HG03469 (cell line): ENCODE results near the gene NTN5.
"Not testable (repeated sequence)": the region's sequence is repeated elsewhere in the genome, so short reads cannot be mapped to it uniquely, and the experiment has no call there.

ENCODE experiments used
- ATAC-seq: cut with Tn5 transposase; IDR thresholded peaks from one replicate; pipeline ENCODE4 v1.9.1; 2021; ENCODE audit warnings: mild to moderate bottlenecking, moderate library complexity, moderate number of reproducible peaks; ENCODE audit not compliant: unreplicated experiment

Gene NTN5

GRCh38 chr19:48696353-48697010 lies 23.7 kb upstream of the NTN5 start:
- no peak for ATAC-seq

- no peak for ATAC-seq
These were observed 23.0 kb upstream of the NTN5 start, which contains the start of gene FUT2 for GRCh38 chr19:48695743-48696352. TSS of gene FUT2 (plus strand) at chr19:48695971. CDS start at chr19:48702957, 6,986 bp downstream.

- not testable (repeated sequence) for ATAC-seq
These were observed 20.8 kb upstream of the NTN5 start for GRCh38 chr19:48693629-48694028.

GRCh38 chr19:48689449-48689848 lies 16.6 kb upstream of the NTN5 start:
- ATAC-seq, result no peak

- ATAC-seq, result no peak
These were observed 15.0 kb upstream of the NTN5 start for GRCh38 chr19:48687776-48688175.

GRCh38 chr19:48686637-48687036 lies 13.8 kb upstream of the NTN5 start:
- not testable (repeated sequence) for ATAC-seq

- no peak for ATAC-seq
These were observed 13.3 kb upstream of the NTN5 start for GRCh38 chr19:48686088-48686487.

- no peak for ATAC-seq
These were observed 12.8 kb upstream of the NTN5 start for GRCh38 chr19:48685583-48685982.

GRCh38 chr19:48683349-48683748 lies 10.5 kb upstream of the NTN5 start:
- ATAC-seq, result no peak

- ATAC-seq, result no peak
These were observed 8.3 kb upstream of the NTN5 start for GRCh38 chr19:48681127-48681470.

GRCh38 chr19:48680436-48681126 lies 7.8 kb upstream of the NTN5 start:
- ATAC-seq, result no peak

GRCh38 chr19:48680006-48680405 lies 7.2 kb upstream of the NTN5 start:
- ATAC-seq, result not testable (repeated sequence)

GRCh38 chr19:48678201-48678600 lies 5.4 kb upstream of the NTN5 start:
- no peak for ATAC-seq

GRCh38 chr19:48676887-48677286 lies 4.1 kb upstream of the NTN5 start:
- ATAC-seq, result no peak

- ATAC-seq, result no peak
These were observed 3.7 kb upstream of the NTN5 start for GRCh38 chr19:48676487-48676886.

GRCh38 chr19:48674921-48675824 lies 2.4 kb upstream of the NTN5 start:
- ATAC-seq, result no peak

- ATAC-seq, result no peak
These were observed 1.5 kb upstream of the NTN5 start for GRCh38 chr19:48674216-48674809.

GRCh38 chr19:48673436-48674100 lies 751 bp upstream of the NTN5 start:
- ATAC-seq, result no peak

- ATAC-seq, result no peak
These were observed 1.3 kb downstream of the NTN5 start for GRCh38 chr19:48671446-48671995.
